HUES6 (cell line): Measurements from ENCODE around the gene ZBTB9.

ENCODE experiments used
- H3K27ac ChIP-seq: 2 replicates; pipeline ENCODE4 v1.7.0; 2013; ENCODE audit warnings: low read depth, mild to moderate bottlenecking, low read length, inconsistent platforms
- H3K27me3 ChIP-seq: 2 replicates; pipeline ENCODE4 v1.6.1; 2013; ENCODE audit warnings: low read length; ENCODE audit not compliant: control insufficient read depth, insufficient read depth
- H3K36me3 ChIP-seq: 2 replicates; pipeline ENCODE4 v1.6.1; 2013; ENCODE audit warnings: low read length; ENCODE audit not compliant: control insufficient read depth, insufficient read depth
- H3K4me1 ChIP-seq: 2 replicates; pipeline ENCODE4 v1.6.1; 2013; ENCODE audit warnings: low read length; ENCODE audit not compliant: control insufficient read depth, insufficient read depth
- H3K4me3 ChIP-seq: 2 replicates; pipeline ENCODE4 v1.5.1; 2013; ENCODE audit warnings: low read depth, low read length
- H3K9ac ChIP-seq: one replicate; pipeline ENCODE4 v1.6.1; 2013; ENCODE audit warnings: mild to moderate bottlenecking, low read length
- H3K9me3 ChIP-seq: 2 replicates; pipeline ENCODE4 v1.6.1; 2013; ENCODE audit warnings: low read depth, low read length; ENCODE audit not compliant: control insufficient read depth, insufficient read depth

ZBTB9 gene

DNA sequence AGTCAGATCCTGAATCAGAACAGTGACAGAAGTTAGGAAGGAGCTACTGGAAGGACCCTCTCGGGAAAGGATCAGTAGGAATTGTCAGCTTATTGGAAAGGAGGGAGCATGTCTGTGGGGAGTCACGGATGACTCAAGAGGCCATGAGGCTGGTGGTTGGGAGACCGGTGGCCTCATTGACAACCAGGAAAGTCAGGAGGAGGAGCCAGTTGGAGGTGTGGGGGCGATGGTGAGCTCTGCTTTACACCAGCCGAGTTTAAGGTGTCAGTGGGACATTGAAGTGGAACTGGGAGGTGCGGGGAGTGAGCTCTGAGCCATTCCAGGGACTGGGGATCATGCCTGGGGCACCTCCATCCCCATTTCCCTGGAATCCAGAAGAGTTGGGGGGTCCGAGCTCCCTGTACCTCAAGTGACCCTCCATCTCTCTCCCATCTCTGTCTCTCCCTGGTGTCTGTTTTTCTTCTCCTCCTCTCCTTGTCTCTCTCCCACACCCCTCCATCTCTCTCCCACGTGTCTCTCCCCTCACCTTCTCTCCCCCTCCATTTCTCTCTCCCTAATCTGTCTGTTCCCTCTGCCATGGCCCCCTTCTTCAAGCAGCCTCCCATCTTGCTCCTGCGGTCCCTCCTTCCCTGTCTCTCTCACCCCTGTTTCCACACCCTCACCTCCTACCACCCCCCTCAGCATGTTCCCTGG lies 14.3 kb upstream of the ZBTB9 start:
- Histone ChIP-seq H3K4me3 (no peak overlapping the region), H3K36me3 (peaks cover 95% of the 10 kb centered on the region), H3K9me3 (no peaks in the 10 kb centered on the region), H3K4me1 (no peaks in the 10 kb centered on the region), H3K9ac (no peak overlapping the region), H3K27me3 (no peaks in the 10 kb centered on the region), H3K27ac (no peak overlapping the region)

DNA sequence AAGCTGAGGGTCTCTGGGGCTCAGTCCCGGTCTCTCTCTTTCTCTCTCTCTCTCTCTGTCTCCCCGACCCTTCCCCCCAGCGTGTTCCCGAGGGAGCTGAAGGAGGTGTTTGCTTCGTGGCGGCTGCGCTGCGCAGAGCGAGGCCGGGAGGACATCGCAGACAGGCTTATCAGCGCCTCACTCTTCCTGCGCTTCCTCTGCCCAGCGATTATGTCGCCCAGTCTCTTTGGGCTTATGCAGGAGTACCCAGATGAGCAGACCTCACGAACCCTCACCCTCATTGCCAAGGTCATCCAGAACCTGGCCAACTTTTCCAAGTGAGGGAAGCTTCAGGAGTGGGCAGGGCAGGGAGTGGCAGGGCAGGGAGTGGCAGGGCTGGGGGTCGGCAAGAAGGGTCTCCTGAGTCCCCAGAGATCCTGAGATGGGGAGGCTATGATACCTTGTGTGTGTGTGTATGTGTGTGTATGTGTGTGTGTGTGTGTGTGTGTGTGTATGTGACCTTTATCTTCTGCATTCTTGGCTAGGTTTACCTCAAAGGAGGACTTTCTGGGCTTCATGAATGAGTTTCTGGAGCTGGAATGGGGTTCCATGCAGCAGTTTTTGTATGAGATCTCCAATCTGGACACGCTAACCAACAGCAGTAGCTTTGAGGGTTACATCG lies 13.6 kb upstream of the ZBTB9 start:
- H3K4me3 ChIP-seq, result no peak overlapping the region
- H3K27ac ChIP-seq, result no peak overlapping the region
- H3K36me3 ChIP-seq, result peaks cover 94% of the 10 kb centered on the region
- H3K27me3 ChIP-seq, result no peaks in the 10 kb centered on the region
- H3K9me3 ChIP-seq, result no peaks in the 10 kb centered on the region
- H3K4me1 ChIP-seq, result no peaks in the 10 kb centered on the region
- H3K9ac ChIP-seq, result no peak overlapping the region

DNA sequence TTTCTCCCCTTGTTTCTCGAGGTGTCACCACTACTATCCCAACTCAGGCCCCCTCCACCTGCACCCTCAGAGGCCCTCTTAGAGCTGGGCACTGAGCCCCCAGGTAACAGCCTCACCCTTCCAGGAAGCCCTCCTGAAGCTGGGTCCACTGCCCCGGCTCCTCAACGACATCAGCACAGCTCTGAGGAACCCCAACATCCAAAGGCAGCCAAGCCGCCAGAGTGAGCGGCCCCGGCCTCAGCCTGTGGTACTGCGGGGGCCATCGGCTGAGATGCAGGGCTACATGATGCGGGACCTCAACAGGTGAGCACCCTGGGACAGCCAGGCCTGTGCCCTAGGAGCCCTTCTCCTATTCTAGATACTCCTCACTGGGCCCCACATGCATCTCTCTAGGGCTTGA lies 12.9 kb upstream of the ZBTB9 start:
- H3K27ac ChIP-seq, result no peak overlapping the region
- H3K4me1 ChIP-seq, result no peaks in the 10 kb centered on the region
- no peak overlapping the region for H3K4me3 ChIP-seq
- H3K9me3 ChIP-seq, result no peaks in the 10 kb centered on the region
- no peaks in the 10 kb centered on the region for H3K27me3 ChIP-seq
- H3K9ac ChIP-seq, result no peak overlapping the region
- H3K36me3 ChIP-seq, result peaks cover 94% of the 10 kb centered on the region

DNA sequence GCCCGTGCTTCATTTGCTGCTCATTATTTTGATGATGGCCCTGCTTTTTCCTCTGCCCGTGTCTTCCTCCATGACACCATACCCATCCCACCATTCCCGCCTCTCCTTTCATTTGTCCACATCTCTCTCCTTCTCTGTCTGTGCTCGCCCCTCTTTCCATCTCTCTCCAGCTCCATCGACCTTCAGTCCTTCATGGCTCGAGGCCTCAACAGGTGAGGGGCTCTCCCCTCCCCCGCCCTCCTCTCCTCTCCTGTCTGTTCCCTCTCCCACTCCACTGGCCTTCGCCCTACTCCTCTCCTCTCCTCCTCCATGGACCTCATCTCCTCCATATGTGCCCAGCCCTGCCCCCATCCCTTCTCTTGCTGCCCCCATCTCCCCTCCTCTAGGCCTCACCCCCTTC lies 12.1 kb upstream of the ZBTB9 start:
- H3K9me3 ChIP-seq, result no peaks in the 10 kb centered on the region
- H3K27ac ChIP-seq, result no peak overlapping the region
- peaks cover 94% of the 10 kb centered on the region for H3K36me3 ChIP-seq
- no peak overlapping the region for H3K4me3 ChIP-seq
- no peak overlapping the region for H3K9ac ChIP-seq
- no peaks in the 10 kb centered on the region for H3K27me3 ChIP-seq
- no peaks in the 10 kb centered on the region for H3K4me1 ChIP-seq

DNA sequence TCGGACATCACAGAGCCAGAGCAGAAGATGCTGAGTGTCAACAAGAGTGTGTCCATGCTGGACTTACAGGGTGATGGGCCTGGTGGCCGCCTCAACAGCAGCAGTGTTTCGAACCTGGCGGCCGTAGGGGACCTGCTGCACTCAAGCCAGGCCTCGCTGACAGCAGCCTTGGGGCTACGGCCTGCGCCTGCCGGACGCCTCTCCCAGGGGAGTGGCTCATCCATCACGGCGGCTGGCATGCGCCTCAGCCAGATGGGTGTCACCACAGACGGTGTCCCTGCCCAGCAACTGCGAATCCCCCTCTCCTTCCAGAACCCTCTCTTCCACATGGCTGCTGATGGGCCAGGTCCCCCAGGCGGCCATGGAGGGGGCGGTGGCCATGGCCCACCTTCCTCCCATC lies 11.4 kb upstream of the ZBTB9 start:
- no peaks in the 10 kb centered on the region for H3K4me1 ChIP-seq
- no peaks in the 10 kb centered on the region for H3K27me3 ChIP-seq
- H3K36me3 ChIP-seq, result peaks cover 94% of the 10 kb centered on the region
- no peak overlapping the region for H3K4me3 ChIP-seq
- no peak overlapping the region for H3K27ac ChIP-seq
- no peak overlapping the region for H3K9ac ChIP-seq
- H3K9me3 ChIP-seq, result no peaks in the 10 kb centered on the region

DNA sequence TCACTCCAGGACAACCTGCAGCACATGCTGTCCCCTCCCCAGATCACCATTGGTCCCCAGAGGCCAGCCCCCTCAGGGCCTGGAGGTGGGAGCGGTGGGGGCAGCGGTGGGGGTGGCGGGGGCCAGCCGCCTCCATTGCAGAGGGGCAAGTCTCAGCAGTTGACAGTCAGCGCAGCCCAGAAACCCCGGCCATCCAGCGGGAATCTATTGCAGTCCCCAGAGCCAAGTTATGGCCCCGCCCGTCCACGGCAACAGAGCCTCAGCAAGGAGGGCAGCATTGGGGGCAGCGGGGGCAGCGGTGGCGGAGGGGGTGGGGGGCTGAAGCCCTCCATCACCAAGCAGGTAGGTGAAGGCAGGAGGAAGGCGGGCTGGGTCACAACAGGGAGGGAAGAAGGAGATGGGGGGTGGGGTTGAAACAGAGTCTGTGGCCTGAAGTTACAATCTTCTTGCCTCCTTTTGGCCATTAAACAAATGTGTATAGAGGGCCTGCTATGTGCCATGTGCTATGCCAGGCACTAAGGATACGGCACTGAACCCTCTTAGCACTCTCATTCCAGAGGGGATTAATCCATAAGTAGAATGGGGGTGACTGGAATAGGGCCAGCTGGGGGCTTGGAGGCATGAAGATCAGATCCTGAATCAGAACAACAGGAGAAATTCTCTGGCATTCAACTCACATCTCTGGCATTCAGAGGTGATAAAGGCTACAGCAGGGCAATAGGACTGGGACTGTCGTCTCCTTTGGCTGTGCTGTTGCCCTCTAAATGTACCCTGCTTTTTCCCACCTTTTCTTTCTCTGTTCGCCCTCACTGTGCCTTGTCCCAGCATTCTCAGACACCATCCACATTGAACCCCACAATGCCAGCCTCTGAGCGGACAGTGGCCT lies 10.5 kb upstream of the ZBTB9 start:
- no peaks in the 10 kb centered on the region for H3K4me1 ChIP-seq
- H3K9me3 ChIP-seq, result no peaks in the 10 kb centered on the region
- no peaks in the 10 kb centered on the region for H3K27me3 ChIP-seq
- peaks cover 94% of the 10 kb centered on the region for H3K36me3 ChIP-seq
- no peak overlapping the region for H3K27ac ChIP-seq
- H3K9ac ChIP-seq, result no peak overlapping the region
- H3K4me3 ChIP-seq, result no peak overlapping the region

DNA sequence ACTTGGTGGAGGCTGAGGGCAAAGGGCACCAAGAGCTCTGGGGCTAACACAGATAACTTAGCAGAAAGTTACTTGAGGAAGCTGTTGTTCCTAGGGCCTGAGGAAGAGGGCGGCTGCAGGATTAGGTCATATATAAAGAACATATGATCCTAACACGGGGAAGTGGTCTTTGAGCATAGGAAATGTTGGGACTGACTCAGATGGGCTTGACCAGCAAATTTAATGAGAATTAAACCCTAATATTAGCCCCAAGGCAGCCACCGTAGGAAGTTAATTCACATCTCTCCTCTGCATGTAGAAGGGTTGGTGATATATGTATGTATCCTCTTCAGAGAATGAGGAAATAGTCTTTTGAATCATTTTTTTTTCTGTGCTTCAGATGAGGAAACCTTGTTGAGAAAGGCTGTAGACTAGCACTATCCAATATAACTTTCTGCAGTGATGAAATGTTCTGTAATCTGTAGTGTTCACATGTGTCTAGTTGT lies 9.2 kb upstream of the ZBTB9 start:
- no peaks in the 10 kb centered on the region for H3K9me3 ChIP-seq
- H3K27ac ChIP-seq, result no peak overlapping the region
- no peaks in the 10 kb centered on the region for H3K4me1 ChIP-seq
- H3K9ac ChIP-seq, result no peak overlapping the region
- H3K4me3 ChIP-seq, result no peak overlapping the region
- H3K27me3 ChIP-seq, result no peaks in the 10 kb centered on the region
- H3K36me3 ChIP-seq, result peaks cover 96% of the 10 kb centered on the region

DNA sequence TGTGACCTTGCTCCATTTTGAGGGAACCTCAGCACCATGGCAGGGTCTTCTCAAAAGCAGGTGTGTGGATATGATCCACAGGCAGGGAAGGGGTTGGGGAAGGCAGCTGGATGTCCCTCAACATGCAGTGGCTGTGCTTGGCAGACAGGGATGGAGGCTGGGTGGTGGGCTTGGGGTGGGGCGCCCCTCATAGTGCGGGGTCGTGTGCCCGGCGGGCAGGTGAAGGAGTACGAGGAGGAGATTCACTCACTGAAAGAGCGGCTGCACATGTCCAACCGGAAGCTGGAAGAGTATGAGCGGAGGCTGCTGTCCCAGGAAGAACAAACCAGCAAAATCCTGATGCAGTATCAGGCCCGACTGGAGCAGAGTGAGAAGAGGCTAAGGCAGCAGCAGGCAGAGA lies 8.0 kb upstream of the ZBTB9 start:
- no peaks in the 10 kb centered on the region for H3K27me3 ChIP-seq
- H3K36me3 ChIP-seq, result peaks cover 94% of the 10 kb centered on the region
- no peak overlapping the region for H3K4me3 ChIP-seq
- H3K9me3 ChIP-seq, result no peaks in the 10 kb centered on the region
- H3K4me1 ChIP-seq, result no peaks in the 10 kb centered on the region
- no peak overlapping the region for H3K27ac ChIP-seq
- no peak overlapping the region for H3K9ac ChIP-seq

DNA sequence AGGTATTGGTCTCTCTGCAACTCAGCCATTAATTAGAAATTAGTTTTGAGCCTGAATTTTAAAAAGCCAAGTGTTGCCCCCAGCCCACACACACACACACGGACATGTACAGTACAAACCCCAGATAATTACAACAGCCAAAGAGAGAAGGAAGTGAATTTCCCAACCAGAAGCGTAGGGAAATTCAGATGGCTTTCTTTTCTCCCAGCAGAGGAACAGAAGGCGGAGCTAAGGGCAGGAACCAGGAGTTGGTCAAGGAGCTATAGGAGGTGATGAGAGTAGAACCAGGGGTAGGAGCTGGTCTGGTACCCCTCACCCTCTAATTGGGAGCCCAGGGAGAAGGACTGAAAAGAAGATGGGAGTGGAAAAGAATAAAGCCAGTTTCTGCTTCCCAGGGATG lies 3.9 kb upstream of the ZBTB9 start:
- no peaks in the 10 kb centered on the region for H3K27me3 ChIP-seq
- no peak overlapping the region for H3K4me3 ChIP-seq
- H3K27ac ChIP-seq, result no peak overlapping the region
- peaks cover 66% of the 10 kb centered on the region for H3K36me3 ChIP-seq
- H3K9ac ChIP-seq, result no peak overlapping the region
- H3K9me3 ChIP-seq, result no peaks in the 10 kb centered on the region
- H3K4me1 ChIP-seq, result peaks cover 8% of the 10 kb centered on the region

DNA sequence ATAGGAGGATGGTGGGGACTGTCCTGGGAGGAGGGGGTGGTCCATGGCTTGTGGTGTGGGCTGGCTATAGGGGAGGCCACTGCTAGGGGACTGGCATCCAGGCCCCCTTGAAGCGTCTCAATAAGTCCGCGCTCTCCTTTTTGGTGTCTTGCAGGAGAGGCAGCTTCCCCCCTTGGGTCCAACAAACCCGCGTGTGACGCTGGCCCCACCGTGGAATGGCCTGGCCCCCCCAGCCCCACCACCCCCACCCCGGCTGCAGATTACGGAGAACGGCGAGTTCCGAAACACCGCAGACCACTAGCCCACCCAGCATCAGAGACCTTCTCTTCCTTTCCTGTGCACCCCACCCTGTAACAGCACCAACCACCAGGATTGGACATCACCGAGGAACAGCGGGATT lies 2.8 kb upstream of the ZBTB9 start:
- H3K27me3 ChIP-seq, result no peaks in the 10 kb centered on the region
- H3K36me3 ChIP-seq, result peaks cover 67% of the 10 kb centered on the region
- H3K9ac ChIP-seq, result no peak overlapping the region
- peaks cover 8% of the 10 kb centered on the region for H3K4me1 ChIP-seq
- H3K27ac ChIP-seq, result no peak overlapping the region
- H3K4me3 ChIP-seq, result no peak overlapping the region
- H3K9me3 ChIP-seq, result no peaks in the 10 kb centered on the region

DNA sequence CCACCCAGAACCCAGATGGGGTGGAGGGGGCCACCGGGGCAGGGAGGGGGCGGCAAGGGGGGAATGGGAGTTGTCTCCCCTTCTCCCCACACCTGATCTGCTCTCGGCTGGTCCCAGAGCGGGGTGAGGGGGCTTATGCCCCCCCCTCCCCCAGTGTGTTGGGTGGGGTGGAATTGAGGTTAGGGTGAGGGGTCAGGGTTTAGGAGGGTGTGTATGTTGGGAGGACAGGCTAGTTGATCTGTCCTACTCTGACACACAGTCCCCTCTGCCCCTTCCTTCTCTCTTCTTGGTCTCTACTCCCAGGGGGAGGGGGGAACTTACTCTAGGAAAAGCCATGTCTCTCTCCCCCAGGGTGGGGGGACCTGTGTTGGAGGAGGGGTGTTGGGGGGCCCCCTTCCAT lies 1.9 kb upstream of the ZBTB9 start:
- no peak overlapping the region for H3K27ac ChIP-seq
- no peaks in the 10 kb centered on the region for H3K27me3 ChIP-seq
- H3K4me1 ChIP-seq, result peaks cover 8% of the 10 kb centered on the region
- no peak overlapping the region for H3K4me3 ChIP-seq
- no peaks in the 10 kb centered on the region for H3K9me3 ChIP-seq
- H3K9ac ChIP-seq, result no peak overlapping the region
- peaks cover 67% of the 10 kb centered on the region for H3K36me3 ChIP-seq
